DOHH2 (cell line): ENCODE measurements around the gene ZNF112.

Experiments
- EZH2phosphoT487 ChIP-seq: fragments of 200-600 bp; sonication (generic); IDR thresholded peaks from 2 replicates; pipeline ENCODE4 v1.6.1; 2017; ENCODE audit warnings: borderline replicate concordance, mild to moderate bottlenecking, antibody characterized with exemption, low read length, moderate library complexity, mixed read lengths
- TF ChIP-seq, protein P1 (sequence below): fragments of 200-600 bp; sonication (generic); IDR thresholded peaks from one replicate; pipeline ENCODE4 v1.5.1; 2014; ENCODE audit warnings: antibody characterized with exemption, mild to moderate bottlenecking, low read depth, low read length; ENCODE audit not compliant: poor library complexity, severe bottlenecking

- TF ChIP-seq, protein P1, sequence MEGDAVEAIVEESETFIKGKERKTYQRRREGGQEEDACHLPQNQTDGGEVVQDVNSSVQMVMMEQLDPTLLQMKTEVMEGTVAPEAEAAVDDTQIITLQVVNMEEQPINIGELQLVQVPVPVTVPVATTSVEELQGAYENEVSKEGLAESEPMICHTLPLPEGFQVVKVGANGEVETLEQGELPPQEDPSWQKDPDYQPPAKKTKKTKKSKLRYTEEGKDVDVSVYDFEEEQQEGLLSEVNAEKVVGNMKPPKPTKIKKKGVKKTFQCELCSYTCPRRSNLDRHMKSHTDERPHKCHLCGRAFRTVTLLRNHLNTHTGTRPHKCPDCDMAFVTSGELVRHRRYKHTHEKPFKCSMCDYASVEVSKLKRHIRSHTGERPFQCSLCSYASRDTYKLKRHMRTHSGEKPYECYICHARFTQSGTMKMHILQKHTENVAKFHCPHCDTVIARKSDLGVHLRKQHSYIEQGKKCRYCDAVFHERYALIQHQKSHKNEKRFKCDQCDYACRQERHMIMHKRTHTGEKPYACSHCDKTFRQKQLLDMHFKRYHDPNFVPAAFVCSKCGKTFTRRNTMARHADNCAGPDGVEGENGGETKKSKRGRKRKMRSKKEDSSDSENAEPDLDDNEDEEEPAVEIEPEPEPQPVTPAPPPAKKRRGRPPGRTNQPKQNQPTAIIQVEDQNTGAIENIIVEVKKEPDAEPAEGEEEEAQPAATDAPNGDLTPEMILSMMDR = no peak
- TF ChIP-seq EZH2phosphoT487 = no peak
Measured at GRCh38 chr19:44280916-44281315, 75.6 kb downstream of the ZNF112 start.
